ENCODE measurements around the gene AVPR2.

DNA sequence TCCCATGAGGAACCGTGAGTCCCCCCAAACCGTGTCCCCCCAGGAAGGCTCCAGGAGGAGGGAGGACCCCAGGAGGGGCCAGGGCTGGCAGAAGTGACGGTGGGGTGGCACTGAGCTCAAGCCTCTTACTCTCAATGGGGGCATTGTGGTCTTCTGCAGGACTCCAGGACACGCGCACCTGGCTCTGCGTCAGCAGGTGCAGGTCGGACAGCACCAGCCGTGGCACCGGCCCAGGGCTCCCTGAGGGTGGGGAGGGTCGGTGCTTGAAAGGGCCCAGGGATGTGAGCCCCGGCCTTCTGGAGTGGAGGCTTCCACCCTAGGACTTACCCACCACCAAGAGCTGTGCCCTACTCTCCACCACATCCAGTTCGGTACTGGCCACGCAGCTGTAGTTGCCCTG, 36.8 kb upstream of the AVPR2 start:
- TF ChIP-seq, protein P1, sequence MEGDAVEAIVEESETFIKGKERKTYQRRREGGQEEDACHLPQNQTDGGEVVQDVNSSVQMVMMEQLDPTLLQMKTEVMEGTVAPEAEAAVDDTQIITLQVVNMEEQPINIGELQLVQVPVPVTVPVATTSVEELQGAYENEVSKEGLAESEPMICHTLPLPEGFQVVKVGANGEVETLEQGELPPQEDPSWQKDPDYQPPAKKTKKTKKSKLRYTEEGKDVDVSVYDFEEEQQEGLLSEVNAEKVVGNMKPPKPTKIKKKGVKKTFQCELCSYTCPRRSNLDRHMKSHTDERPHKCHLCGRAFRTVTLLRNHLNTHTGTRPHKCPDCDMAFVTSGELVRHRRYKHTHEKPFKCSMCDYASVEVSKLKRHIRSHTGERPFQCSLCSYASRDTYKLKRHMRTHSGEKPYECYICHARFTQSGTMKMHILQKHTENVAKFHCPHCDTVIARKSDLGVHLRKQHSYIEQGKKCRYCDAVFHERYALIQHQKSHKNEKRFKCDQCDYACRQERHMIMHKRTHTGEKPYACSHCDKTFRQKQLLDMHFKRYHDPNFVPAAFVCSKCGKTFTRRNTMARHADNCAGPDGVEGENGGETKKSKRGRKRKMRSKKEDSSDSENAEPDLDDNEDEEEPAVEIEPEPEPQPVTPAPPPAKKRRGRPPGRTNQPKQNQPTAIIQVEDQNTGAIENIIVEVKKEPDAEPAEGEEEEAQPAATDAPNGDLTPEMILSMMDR (conservative IDR thresholded peaks at IDR 0.05) = no peak
- TF ChIP-seq ZFX (IDR thresholded peaks at IDR 0.05) = no peak

All from C4-2B (cell line).